HepG2 (cell line): Measurements from ENCODE around the gene COL25A1. TPM values are rescaled to one million over a fixed set of nuclear protein-coding genes. Genes with fewer than 3 reads are reported as not detected.
A peak's percentile ranks its signal among the peaks of the same experiment; 100 is the strongest.

ENCODE experiments used
- ATAC-seq: fragments of 200-7000 bp; cut with Tn5 transposase; 3 replicates; pipeline ENCODE4 v1.9.1; 2020; ENCODE audit warnings: mild to moderate bottlenecking, moderate library complexity
- BruUV-seq: library from RNA; stranded (reverse); fragments of 400-500 nt; replicated peaks from 2 replicates; lab custom pipeline; 2021; lab: Mats Ljungman, UMichigan
- CTCF ChIA-PET: fragments of 300-600 bp; formaldehyde crosslinking; extraction: SDS; loops from one replicate; lab custom pipeline; 2021; ENCODE audit warnings: low total read pairs, inconsistent platforms, low intra/inter-chr PET ratio; lab: Yijun Ruan, JAX
- POLR2A ChIA-PET: fragments of 350-600 bp; sonication (Branson Sonifier 250); formaldehyde crosslinking; loops from one replicate; lab custom pipeline; 2020; ENCODE audit warnings: antibody characterized with exemption, inconsistent platforms; lab: Yijun Ruan, JAX
- DNase-seq: peaks from one replicate; pipeline ENCODE4 v3.0.0-alpha.2; 2015; ENCODE audit warnings: low spot score
- FAIRE-seq: peaks from 3 replicates; lab custom pipeline; 2011; peaks lifted over from hg19 to GRCh38; lab: Jason Lieb, UNC
- H2AFZ ChIP-seq: one replicate; pipeline ENCODE4 v1.6.1; 2011; ENCODE audit warnings: low read length, inconsistent platforms
- H3K27ac ChIP-seq: fragments of 300-600 bp; 3 replicates; pipeline ENCODE4 v1.8.0; 2011; ENCODE audit warnings: mixed run types, mild to moderate bottlenecking, mixed read lengths, low read length, inconsistent platforms; ENCODE audit not compliant: insufficient read depth; ENCODE audit errors: extremely low read length
- H3K27me3 ChIP-seq, 2 experiments: fragments of 200-600 bp in 1 of 2; 2 replicates in 1 of 2; 3 replicates in 1 of 2; pipeline versions ENCODE4 v1.6.0 to v1.8.0; 2011; ENCODE audit warnings: low read length in 2 of 2, mild to moderate bottlenecking in 2 of 2, moderate library complexity in 2 of 2, inconsistent platforms in 1 of 2; ENCODE audit not compliant: insufficient read depth in 2 of 2, control insufficient read depth in 1 of 2
- H3K36me3 ChIP-seq, 2 experiments: fragments of 200-600 bp in 1 of 2; replicated peaks in 1 of 2; 2 replicates in 1 of 2; 3 replicates in 1 of 2; pipeline versions ENCODE4 v1.5.1 to v1.8.0; 2011; ENCODE audit warnings: low read length in 2 of 2, inconsistent platforms in 1 of 2; ENCODE audit not compliant: insufficient read depth in 2 of 2, control insufficient read depth in 1 of 2
- H3K4me1 ChIP-seq: 2 replicates; pipeline ENCODE4 v1.5.1; 2012; ENCODE audit warnings: low read length, inconsistent platforms; ENCODE audit not compliant: insufficient read depth
- H3K4me2 ChIP-seq: 2 replicates; pipeline ENCODE4 v1.6.0; 2011; ENCODE audit warnings: low read depth, low read length, inconsistent platforms
- H3K4me3 ChIP-seq, 3 experiments: fragments of 200-600 bp in 1 of 3; sonication (generic), shearing (Covaris generic) in 1 of 3; replicated peaks in 1 of 3; 2 replicates each; pipeline ENCODE4 v1.5.1; 2011 to 2016; ENCODE audit warnings: low read length in 3 of 3, inconsistent platforms in 2 of 3, low read depth in 2 of 3, mild to moderate bottlenecking in 2 of 3, control low read depth in 1 of 3, mixed read lengths in 1 of 3; ENCODE audit not compliant: insufficient read depth in 1 of 3
- H3K79me2 ChIP-seq: one replicate; pipeline ENCODE4 v1.6.1; 2011; ENCODE audit warnings: low read length, inconsistent platforms; ENCODE audit not compliant: insufficient read depth
- H3K9ac ChIP-seq: 2 replicates; pipeline ENCODE4 v1.6.0; 2011; ENCODE audit warnings: mild to moderate bottlenecking, low read depth, low read length, inconsistent platforms; ENCODE audit not compliant: insufficient read depth
- H3K9me3 ChIP-seq: 2 replicates; pipeline ENCODE4 v1.5.1; 2012; ENCODE audit warnings: mild to moderate bottlenecking, low read length
- H4K20me1 ChIP-seq: 2 replicates; pipeline ENCODE4 v1.6.0; 2011; ENCODE audit warnings: inconsistent platforms, mild to moderate bottlenecking, low read length, moderate library complexity; ENCODE audit not compliant: insufficient read depth
- ATF7 ChIP-seq, 2 experiments: fragments of 450-650 bp in 1 of 2; sonication (generic) in 1 of 2; formaldehyde crosslinking in 1 of 2; IDR thresholded peaks; 2 replicates each; pipeline versions ENCODE4 v1.4.0 to v1.6.1; 2016 to 2020; ENCODE audit warnings: antibody characterized with exemption in 1 of 2, mild to moderate bottlenecking in 1 of 2, missing genetic modification reagents in 1 of 2
- BCL3 ChIP-seq: sonication (generic); formaldehyde crosslinking; IDR thresholded peaks from 2 replicates; pipeline ENCODE4 v1.5.1; 2020; ENCODE audit warnings: mild to moderate bottlenecking, missing genetic modification reagents, moderate library complexity
- CC2D1A ChIP-seq: sonication (generic); formaldehyde crosslinking; IDR thresholded peaks from 2 replicates; pipeline ENCODE4 v1.8.1; 2023; ENCODE audit warnings: mild to moderate bottlenecking, missing genetic modification reagents
- CREB1 ChIP-seq, 2 experiments: fragments of 450-650 bp in 1 of 2; IDR thresholded peaks; 2 replicates each; pipeline ENCODE4 v1.6.1; 2016 to 2017; ENCODE audit warnings: control low read depth in 1 of 2, mild to moderate bottlenecking in 1 of 2, missing compliant biosample characterization in 1 of 2, missing genetic modification characterization in 1 of 2
- E2F5 ChIP-seq: sonication (generic); formaldehyde crosslinking; conservative IDR thresholded peaks from 2 replicates; pipeline ENCODE4 v1.4.0; 2020; ENCODE audit warnings: missing genetic modification reagents
- FLYWCH1 ChIP-seq: sonication (generic); formaldehyde crosslinking; IDR thresholded peaks from 2 replicates; pipeline ENCODE4 v1.8.1; 2023; ENCODE audit warnings: mild to moderate bottlenecking, missing genetic modification reagents
- HMGA1 ChIP-seq: sonication (generic); formaldehyde crosslinking; conservative IDR thresholded peaks from 2 replicates; pipeline ENCODE4 v1.4.0; 2020; ENCODE audit warnings: missing genetic modification reagents
- KLF15 ChIP-seq: sonication (generic); formaldehyde crosslinking; IDR thresholded peaks from 2 replicates; pipeline ENCODE4 v1.8.1; 2023; ENCODE audit warnings: borderline replicate concordance, mild to moderate bottlenecking, inconsistent platforms, missing genetic modification reagents, mixed read lengths
- SRSF1 ChIP-seq: fragments of 200-400 bp; formaldehyde crosslinking; optimal IDR thresholded peaks from 2 replicates; pipeline ENCODE3; 2017; ENCODE audit warnings: mild to moderate bottlenecking, low read depth, low read length, moderate library complexity
- TFAP4 ChIP-seq: sonication (generic); IDR thresholded peaks from 2 replicates; pipeline ENCODE4 v1.6.1; 2016; ENCODE audit warnings: low read depth, borderline replicate concordance
- ZNF225 ChIP-seq: sonication (generic); formaldehyde crosslinking; IDR thresholded peaks from 2 replicates; pipeline ENCODE4 v1.4.0; 2020; ENCODE audit warnings: mild to moderate bottlenecking, missing genetic modification reagents
- ZNF652 ChIP-seq: IDR thresholded peaks from 2 replicates; pipeline ENCODE4 v1.6.1; 2016; ENCODE audit warnings: low read depth, borderline replicate concordance
- ZSCAN22 ChIP-seq: sonication (generic); formaldehyde crosslinking; IDR thresholded peaks from 2 replicates; pipeline ENCODE4 v1.4.0; 2020; ENCODE audit warnings: mild to moderate bottlenecking, missing genetic modification reagents
- WGBS: methylation state at CpG from one replicate; pipeline ENCODE4 v1.1.6; 2017; ENCODE audit warnings: low lambda C conversion rate; 5-methylcytosine and 5-hydroxymethylcytosine counted together
- in situ Hi-C: cut with HindIII; loops from 2 replicates; pipeline ENCODE4 v1.10.0; 2017; ENCODE audit warnings: low pct_unique_long_range_greater_than_20kb; ENCODE audit not compliant: extremely low pct_ligation_motif_present
- intact Hi-C: fragments of 100-400 bp; cut with micrococcal nuclease; formaldehyde crosslinking; loops from one replicate; pipeline ENCODE4 v1.10.0; 2022; ENCODE audit not compliant: unreplicated experiment
- polyA plus RNA-seq, 8 experiments: library from polyadenylated mRNA; depleted of rRNA in 3 of 8; stranded (reverse) in 7 of 8; unstranded in 1 of 8; fragments of >200 nt; fragmentation: Illumina TruSeq in 4 of 8; extraction: Trizol in 4 of 8; gene quantifications; 2 replicates each; pipeline versions ENCODE4 v1.2.1 to v1.2.3, GENCODE V29; 2011 to 2016; ENCODE audit warnings: low read depth in 4 of 8, missing spikeins in 1 of 8, mixed read lengths in 1 of 8; ENCODE audit not compliant: insufficient read depth in 1 of 8
- total RNA-seq, 5 experiments: library from RNA; depleted of rRNA; stranded (reverse); fragments of >200 nt; fragmentation: Illumina TruSeq; extraction: Trizol; gene quantifications; 2 replicates each; pipeline ENCODE4 v1.2.3, GENCODE V29; 2016; ENCODE audit warnings: low read depth in 1 of 5

COL25A1 gene
- total and polyA plus RNA-seq, 2 of the 13 experiments (the other 11 are each of a cell fraction or from before 2014, with no cell fraction given) = not detected

GRCh38 chr4:108893468-108893867, 409.0 kb downstream of the COL25A1 start:
- ChIA-PET POLR2A (no interaction called here), CTCF (no interaction called here)
- WGBS = under 1% methylated on average over 3 of the region's 3 CpGs

GRCh38 chr4:108891896-108892590, 410.4 kb downstream of the COL25A1 start:
- Histone ChIP-seq H3K27ac (no peak overlapping the region), H4K20me1 (no peaks in the 10 kb centered on the region), H3K79me2 (no peaks in the 10 kb centered on the region), H3K27me3 (no peaks in the 10 kb centered on the region), H3K36me3 (no peaks in the 10 kb centered on the region), H3K9ac (no peak overlapping the region), H3K4me3 (no peak overlapping the region), H3K4me2 (no peak overlapping the region), H2AFZ (no peak overlapping the region), H3K9me3 (no peaks in the 10 kb centered on the region), H3K4me1 (no peaks in the 10 kb centered on the region)
- no peak for DNase-seq
- 6% methylated on average over 1 of the region's 1 CpG for WGBS
- intact Hi-C loops = no loop called here
- no TSS peak for BruUV-seq
- POLR2A ChIA-PET = no interaction called here
- CTCF ChIA-PET = no interaction called here
- no peak for ATAC-seq
- in situ Hi-C loops = no loop called here
- no peak for FAIRE-seq
- TF ChIP-seq TFAP4 (no peak), ZNF225 (CRISPR knock-in tag) (no peak), SRSF1 (no peak), BCL3 (CRISPR knock-in tag) (no peak), E2F5 (no peak), ZNF652 (CRISPR knock-in tag) (no peak), KLF15 (CRISPR knock-in tag) (no peak)

More at GRCh38 chr4:108893468-108893867, 409.0 kb downstream of the COL25A1 start:
- in situ Hi-C loops (no loop called here), intact Hi-C loops (no loop called here)
- FAIRE-seq (no peak), DNase-seq (no peak), ATAC-seq (no peak)
- no peaks in the 10 kb centered on the region; a peak in 1 of 5 replicates for H3K27me3 ChIP-seq
- H3K4me2 ChIP-seq = no peak overlapping the region
- H2AFZ ChIP-seq = no peak overlapping the region
- H3K4me3 ChIP-seq = no peak overlapping the region
- H3K9ac ChIP-seq = no peak overlapping the region
- TF ChIP-seq CC2D1A (no peak), ZSCAN22 (no peak), HMGA1 (CRISPR knock-in tag) (no peak), FLYWCH1 (CRISPR knock-in tag) (no peak), ATF7 (IDR thresholded peaks at IDR 0.05) (peak; percentile 90), ATF7 (CRISPR knock-in tag; IDR thresholded peaks at IDR 0.05) (no peak), CREB1 (IDR thresholded peaks at IDR 0.05) (peak; percentile 61), CREB1 (CRISPR knock-in tag; IDR thresholded peaks at IDR 0.05) (no peak)
- H4K20me1 ChIP-seq = no peaks in the 10 kb centered on the region
- no peaks in the 10 kb centered on the region for H3K9me3 ChIP-seq
- no peaks in the 10 kb centered on the region for H3K4me1 ChIP-seq
- no TSS peak for BruUV-seq
- H3K27ac ChIP-seq = no peak overlapping the region
- H3K79me2 ChIP-seq = no peaks in the 10 kb centered on the region
- H3K36me3 ChIP-seq = no peaks in the 10 kb centered on the region
